MM.1S (cell line): ENCODE results near the gene C11orf87.

Experiments used
- DNase-seq: peaks from one replicate; pipeline ENCODE4 v3.0.0-alpha.2; 2015
- H2AFZ ChIP-seq: fragments of 300-600 bp; sonication (generic); 2 replicates; pipeline ENCODE4 v1.6.0; 2016; ENCODE audit warnings: antibody characterized with exemption, low read length
- H3F3A ChIP-seq: fragments of 300-600 bp; sonication (generic); 2 replicates; pipeline ENCODE4 v1.6.1; 2016; ENCODE audit warnings: mild to moderate bottlenecking, antibody characterized with exemption, low read length, moderate library complexity, mixed read lengths; ENCODE audit not compliant: insufficient read depth
- H3K27ac ChIP-seq: fragments of 300-600 bp; sonication (generic); 2 replicates; pipeline ENCODE4 v1.5.1; 2016; ENCODE audit warnings: mild to moderate bottlenecking, low read length
- H3K27me3 ChIP-seq: fragments of 300-600 bp; sonication (generic); replicated peaks from 2 replicates; pipeline ENCODE4 v1.6.0; 2016; ENCODE audit warnings: low read length; ENCODE audit not compliant: insufficient read depth
- H3K36me3 ChIP-seq: fragments of 300-600 bp; sonication (generic); replicated peaks from 2 replicates; pipeline ENCODE4 v1.6.1; 2016; ENCODE audit warnings: mild to moderate bottlenecking, low read length, mixed read lengths; ENCODE audit not compliant: insufficient read depth
- H3K4me1 ChIP-seq: fragments of 300-600 bp; sonication (generic); 2 replicates; pipeline ENCODE4 v1.6.1; 2016; ENCODE audit warnings: low read length, mixed read lengths
- H3K4me2 ChIP-seq: fragments of 300-600 bp; sonication (generic); 2 replicates; pipeline ENCODE4 v1.6.0; 2016; ENCODE audit warnings: low read depth, low read length
- H3K4me3 ChIP-seq: fragments of 300-600 bp; sonication (generic); 2 replicates; pipeline ENCODE4 v1.5.1; 2016; ENCODE audit warnings: low read length, mixed read lengths
- H3K79me2 ChIP-seq: fragments of 300-600 bp; sonication (generic); 2 replicates; pipeline ENCODE4 v1.6.1; 2016; ENCODE audit warnings: mixed run types, low read length, mixed read lengths
- H3K9ac ChIP-seq: fragments of 300-600 bp; sonication (generic); 2 replicates; pipeline ENCODE4 v1.6.1; 2016; ENCODE audit warnings: low read length, mixed read lengths
- H3K9me2 ChIP-seq: fragments of 300-600 bp; sonication (generic); replicated peaks from 2 replicates; pipeline ENCODE4 v1.6.1; 2016; ENCODE audit warnings: mild to moderate bottlenecking, low read length, mixed read lengths; ENCODE audit not compliant: insufficient read depth
- H3K9me3 ChIP-seq: fragments of 300-600 bp; sonication (generic); replicated peaks from 2 replicates; pipeline ENCODE4 v1.6.1; 2016; ENCODE audit warnings: mild to moderate bottlenecking, low read length, mixed read lengths; ENCODE audit not compliant: insufficient read depth
- H4K20me1 ChIP-seq: fragments of 300-600 bp; sonication (generic); 2 replicates; pipeline ENCODE4 v1.6.1; 2016; ENCODE audit warnings: mild to moderate bottlenecking, low read length, moderate library complexity, mixed read lengths; ENCODE audit not compliant: insufficient read depth
- CTCF ChIP-seq: fragments of 300-600 bp; sonication (generic); IDR thresholded peaks from 2 replicates; pipeline ENCODE4 v1.5.1; 2016; ENCODE audit warnings: antibody characterized with exemption, low read length, mixed read lengths
- EZH2 ChIP-seq: fragments of 300-600 bp; sonication (generic); optimal IDR thresholded peaks from 2 replicates; pipeline ENCODE3; 2017; ENCODE audit warnings: low read depth, mild to moderate bottlenecking, antibody characterized with exemption, low read length, mixed read lengths
- EZH2phosphoT487 ChIP-seq: fragments of 300-600 bp; sonication (generic); IDR thresholded peaks from 2 replicates; pipeline ENCODE4 v1.6.1; 2018; ENCODE audit warnings: antibody characterized with exemption, low read length

The C11orf87 gene

DNA sequence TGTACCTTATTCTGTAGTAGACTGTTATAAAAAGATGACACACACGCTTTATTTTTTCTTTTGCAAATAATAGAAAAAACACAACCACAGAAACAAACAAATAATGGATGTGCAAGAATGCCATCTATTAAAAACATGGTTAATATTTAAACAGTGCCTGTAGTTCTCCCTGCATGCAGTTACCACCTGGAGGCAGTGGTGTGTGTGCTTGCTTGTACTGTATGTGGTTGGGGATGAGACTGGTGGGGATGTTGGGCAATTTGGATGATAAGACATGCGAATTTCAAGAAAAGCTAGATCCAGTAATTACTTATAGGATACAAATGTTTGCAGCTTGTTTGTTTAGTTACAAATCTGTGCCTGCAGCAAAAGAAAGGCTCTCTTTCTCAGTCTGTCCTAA lies 3.6 kb downstream of the C11orf87 start:
- no peaks in the 10 kb centered on the region for H3K27me3 ChIP-seq
- H3K9ac ChIP-seq: no peak overlapping the region
- no peak overlapping the region for H3K27ac ChIP-seq
- H3K79me2 ChIP-seq: no peaks in the 10 kb centered on the region
- H3K9me3 ChIP-seq: no peaks in the 10 kb centered on the region
- no peaks in the 10 kb centered on the region for H3K9me2 ChIP-seq
- H3K4me3 ChIP-seq: no peak overlapping the region
- no peak overlapping the region for H2AFZ ChIP-seq
- DNase-seq: no peak
- H3K36me3 ChIP-seq: no peaks in the 10 kb centered on the region
- no peak for TF ChIP-seq CTCF
- no peak for TF ChIP-seq EZH2
- no peak for TF ChIP-seq EZH2phosphoT487
- H3F3A ChIP-seq: no peaks in the 10 kb centered on the region
- no peaks in the 10 kb centered on the region for H3K4me1 ChIP-seq
- no peak overlapping the region for H3K4me2 ChIP-seq
- H4K20me1 ChIP-seq: no peaks in the 10 kb centered on the region

DNA sequence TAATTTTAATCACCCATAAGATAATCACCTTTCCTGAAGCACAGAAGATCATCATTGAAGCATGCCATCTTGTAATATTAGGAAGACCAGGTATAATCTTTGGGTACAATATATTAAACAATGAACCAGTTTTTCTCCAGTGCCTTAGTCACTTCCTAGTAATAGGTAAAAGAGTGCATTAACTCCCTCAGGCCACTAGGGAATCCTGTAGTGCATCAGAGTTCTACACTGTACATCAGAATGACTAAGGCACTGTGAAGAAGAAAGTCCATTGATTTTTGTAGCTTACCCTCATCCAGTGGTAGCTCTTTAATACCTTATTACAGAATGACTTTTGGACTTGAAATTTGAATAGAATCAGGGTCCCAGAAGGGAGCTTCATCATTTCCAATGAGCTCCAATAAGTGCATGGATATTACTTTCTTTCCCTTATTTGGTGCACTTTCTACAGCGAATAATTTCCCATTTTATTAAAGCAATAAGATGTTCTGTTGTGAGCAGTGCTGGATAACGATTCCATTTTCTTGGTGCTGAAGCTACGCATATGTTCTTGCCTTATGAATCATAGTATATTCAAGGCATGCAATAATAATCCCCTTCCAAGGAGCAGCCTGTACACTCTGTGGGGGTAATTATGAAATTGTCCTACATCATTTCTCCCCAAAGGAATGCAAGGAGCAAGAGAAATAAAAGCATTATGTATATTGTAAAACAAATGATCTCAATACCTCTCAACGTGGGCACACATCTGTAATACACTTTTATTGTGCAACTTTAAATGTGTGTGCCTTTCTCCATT lies 4.7 kb downstream of the C11orf87 start:
- Histone ChIP-seq H3K9me3 (no peaks in the 10 kb centered on the region), H3K4me3 (no peak overlapping the region), H3K4me1 (no peaks in the 10 kb centered on the region), H3K79me2 (no peaks in the 10 kb centered on the region), H3K27me3 (no peaks in the 10 kb centered on the region), H3K9ac (no peak overlapping the region), H3K27ac (no peak overlapping the region), H4K20me1 (no peaks in the 10 kb centered on the region), H3F3A (no peaks in the 10 kb centered on the region), H3K4me2 (no peak overlapping the region), H3K36me3 (no peaks in the 10 kb centered on the region), H3K9me2 (no peaks in the 10 kb centered on the region), H2AFZ (no peak overlapping the region)
- TF ChIP-seq EZH2: no peak
- peak; percentile 7; the same call in 1 of the 2 replicates for TF ChIP-seq CTCF
- DNase-seq: peak; percentile 15

DNA sequence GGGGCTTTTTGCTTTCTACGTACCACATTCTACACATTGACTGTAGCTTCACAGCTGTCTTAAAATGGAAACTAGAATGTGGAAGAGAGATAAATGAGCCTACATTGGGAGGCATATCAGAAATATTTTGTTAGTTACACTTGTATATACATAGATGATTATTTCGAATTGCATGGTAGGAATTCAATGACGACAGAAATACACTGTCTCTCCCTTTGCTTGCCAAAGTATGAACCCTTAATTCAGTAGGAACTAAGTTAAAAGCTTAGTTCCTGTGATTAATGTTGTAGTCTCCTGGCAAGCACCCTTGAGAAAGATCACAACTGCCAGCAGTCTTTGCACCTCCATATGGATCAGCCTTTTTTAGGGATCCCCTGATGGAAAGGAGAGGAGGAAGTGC lies 10.1 kb downstream of the C11orf87 start:
- H3K9me3 ChIP-seq: no peaks in the 10 kb centered on the region
- TF ChIP-seq EZH2phosphoT487 (no peak), CTCF (no peak), EZH2 (no peak)
- H3K9me2 ChIP-seq: no peaks in the 10 kb centered on the region
- no peak overlapping the region for H3K4me3 ChIP-seq
- H3K27me3 ChIP-seq: no peaks in the 10 kb centered on the region
- H3K4me2 ChIP-seq: no peak overlapping the region
- no peak overlapping the region for H3K27ac ChIP-seq
- H3K4me1 ChIP-seq: no peaks in the 10 kb centered on the region
- DNase-seq: no peak
- no peaks in the 10 kb centered on the region for H3F3A ChIP-seq
- H3K9ac ChIP-seq: no peak overlapping the region
- H3K79me2 ChIP-seq: no peaks in the 10 kb centered on the region
- H4K20me1 ChIP-seq: no peaks in the 10 kb centered on the region
- no peaks in the 10 kb centered on the region for H3K36me3 ChIP-seq
- H2AFZ ChIP-seq: no peak overlapping the region
